K562 treated with DMSO at 1 percent for 4 hours (cell line): ENCODE data around the gene SMYD3. TPM values are rescaled to one million over a fixed set of nuclear protein-coding genes. Genes with fewer than 3 reads are reported as not detected.

Experiments used
- total RNA-seq: library from RNA; unstranded; fragments of 300-600 nt; gene quantifications from 2 replicates; pipeline ENCODE4 v1.2.3, GENCODE V29; 2022; ENCODE audit not compliant: insufficient read depth

Gene SMYD3
- total RNA-seq: 277 and 295 TPM in 2 replicates

GRCh38 chr1:246506674-246507481 is at the start of gene SMYD3:
SMYD3 (minus strand) TSS chr1:246507279.

Other genes with a start within 250 kb of the SMYD3 start
- gene TFB2M, start 59.0 kb upstream of the SMYD3 start, total RNA-seq: 9.9 and 12.5 TPM in 2 replicates
- 10.6 and 20.5 TPM in 2 replicates for gene CNST, start 59.2 kb upstream of the SMYD3 start, total RNA-seq
- 22.6 and 22.8 TPM in 2 replicates for gene SCCPDH, start 217.1 kb upstream of the SMYD3 start, total RNA-seq